Gastroesophageal sphincter (tissue), 3 donors: ENCODE measurements around the gene ABCA7.

Experiments
- CTCF ChIP-seq, 4 experiments: fragments of 200-600 bp in 2 of 4; fragments of 450-650 bp in 2 of 4; sonication (generic) in 1 of 4; IDR thresholded peaks; one replicate each; pipeline ENCODE4 v1.5.1; 2017 to 2019; ENCODE audit warnings: antibody characterized with exemption in 4 of 4, mild to moderate bottlenecking in 2 of 4, moderate library complexity in 2 of 4
- EP300 ChIP-seq: sonication (generic); formaldehyde crosslinking; IDR thresholded peaks from one replicate; pipeline ENCODE4 v1.6.1; 2017; ENCODE audit warnings: antibody characterized with exemption, mild to moderate bottlenecking
- POLR2A ChIP-seq, 2 donors: fragments of 450-650 bp; IDR thresholded peaks; one replicate each; pipeline ENCODE4 v1.6.1; 2017; ENCODE audit warnings: antibody characterized with exemption in 2 of 2, mild to moderate bottlenecking in 2 of 2, moderate library complexity in 1 of 2
- POLR2AphosphoS5 ChIP-seq: sonication (generic); formaldehyde crosslinking; IDR thresholded peaks from one replicate; pipeline ENCODE4 v1.6.1; 2017; ENCODE audit warnings: antibody characterized with exemption

- TF ChIP-seq CTCF (IDR thresholded peaks at IDR 0.05) = no peak
- TF ChIP-seq POLR2A (IDR thresholded peaks at IDR 0.05) = no peak
- TF ChIP-seq EP300 = no peak
- TF ChIP-seq POLR2AphosphoS5 = peak; percentile 21
Measured at GRCh38 chr19:1107661-1108261, 67.9 kb downstream of the ABCA7 start.
